ENCODE data around the gene KCNJ11. TPM values are rescaled to one million over a fixed set of nuclear protein-coding genes. Genes with fewer than 3 reads are reported as not detected.

KCNJ11 gene
- total and polyA plus RNA-seq, 2 of the 4 experiments (the other 2 are of a cell fraction) = not detected

- Histone ChIP-seq H3K9me1 (ENCODE audit: insufficient read depth, low read length) (no peaks in the 10 kb centered on the region), H3K79me1 (ENCODE audit: low read depth in 1 of 2, low read length in 2 of 2) (no peaks in the 10 kb centered on the region), H2BK20ac (ENCODE audit: low read depth, low read length) (no peak overlapping the region), H4K5ac (ENCODE audit: low read depth, low read length) (no peak overlapping the region), H3K27ac (ENCODE audit: insufficient read depth, low read length) (no peak overlapping the region), H2BK5ac (ENCODE audit: low read depth, low read length, poor library complexity, severe bottlenecking) (no peak overlapping the region), H2BK15ac (ENCODE audit: low read depth, low read length) (no peak overlapping the region), H3K56ac (ENCODE audit: extremely low read depth, insufficient read depth, low read length) (no peak overlapping the region), H3K36me3 (ENCODE audit: control insufficient read depth, insufficient read depth, low read length) (no peaks in the 10 kb centered on the region), H4K91ac (ENCODE audit: insufficient read depth, low read depth, low read length) (no peak overlapping the region), H3K4me3 (ENCODE audit: insufficient read depth, low read depth, low read length) (no peak overlapping the region), H3K9me3 (ENCODE audit: control insufficient read depth, insufficient read depth, low read length) (no peaks in the 10 kb centered on the region), H3K27me3 (ENCODE audit: control insufficient read depth, insufficient read depth, low read length) (peaks cover 14% of the 10 kb centered on the region; the same call in 1 of the 2 replicates), H3K4me1 (ENCODE audit: control insufficient read depth, insufficient read depth, low read length) (no peaks in the 10 kb centered on the region), H2BK120ac (ENCODE audit: low read depth, low read length) (no peak overlapping the region), H2AK5ac (ENCODE audit: low read depth, low read length) (no peak overlapping the region), H4K20me1 (ENCODE audit: insufficient read depth, low read length) (no peaks in the 10 kb centered on the region), H3K18ac (ENCODE audit: low read depth, low read length) (no peak overlapping the region), H4K8ac (ENCODE audit: low read depth in 2 of 2, low read length in 2 of 2) (no peak overlapping the region), H3K23ac (ENCODE audit: low read depth, low read length) (no peak overlapping the region), H3K14ac (replicated peaks; ENCODE audit: low read depth, low read length) (no peak overlapping the region), H3K4ac (ENCODE audit: low read depth, low read length) (no peak overlapping the region), H3K4me2 (ENCODE audit: low read depth, low read length) (no peak overlapping the region), H2AK9ac (replicated peaks; ENCODE audit: low read depth, low read length, poor library complexity) (no peak overlapping the region), H3K9ac (ENCODE audit: low read depth, low read length) (no peak overlapping the region), H2AFZ (replicated peaks; ENCODE audit: low read length, poor library complexity) (no peak overlapping the region)
- dilution Hi-C loops (cut with HindIII; ENCODE audit: low sequenced_read_pairs, unreplicated experiment) (no loop called here), intact Hi-C loops (cut with micrococcal nuclease) (no loop called here), in situ Hi-C loops (cut with MboI; ENCODE audit: low sequenced_read_pairs) (no loop called here)
- TF ChIP-seq USF2 (IDR thresholded peaks at IDR 0.05; ENCODE audit: low read depth, low read length) (no peak), RCOR1 (IDR thresholded peaks at IDR 0.05; ENCODE audit: insufficient replicate concordance, low read length) (no peak), ELK1 (IDR thresholded peaks at IDR 0.05; ENCODE audit: borderline replicate concordance, low read depth, low read length) (no peak), MAZ (IDR thresholded peaks at IDR 0.05; ENCODE audit: borderline replicate concordance, low read depth, low read length) (no peak), SMC3 (IDR thresholded peaks at IDR 0.05; ENCODE audit: low read depth, low read length) (no peak), CEBPB (IDR thresholded peaks at IDR 0.05; ENCODE audit: low read depth, low read length) (no peak), FOS (IDR thresholded peaks at IDR 0.05; ENCODE audit: low read depth, low read length) (no peak), RAD21 (IDR thresholded peaks at IDR 0.05; ENCODE audit: low read length) (no peak), NFE2L2 (IDR thresholded peaks at IDR 0.05; ENCODE audit: low read depth, low read length) (no peak), BHLHE40 (IDR thresholded peaks at IDR 0.05; ENCODE audit: low read depth, low read length) (no peak), CHD1 (IDR thresholded peaks at IDR 0.05; ENCODE audit: low read depth, low read length) (no peak), MAFK (IDR thresholded peaks at IDR 0.05; ENCODE audit: low read depth, low read length) (no peak), MXI1 (IDR thresholded peaks at IDR 0.05; ENCODE audit: borderline replicate concordance, low read depth, low read length) (no peak), RFX5 (IDR thresholded peaks at IDR 0.05; ENCODE audit: low read depth, low read length) (no peak), POLR2A (IDR thresholded peaks at IDR 0.05; ENCODE audit: low read depth, low read length) (no peak), CTCF (conservative IDR thresholded peaks at IDR 0.05; ENCODE audit: low read depth, low read length) (no peak)
- POLR2A ChIA-PET (ENCODE audit: unreplicated experiment) = no interaction called here
- no peak for ATAC-seq (ENCODE audit: low read depth)
- WGBS, 2 experiments (ENCODE audit: extremely low coverage in 2 of 2, insufficient read length in 1 of 2) = 86% methylated on average over 8 of the region's 20 CpGs; no CpG with 5 or more reads in 1 of the 2 experiments
- DNase-seq = no peak
- BruUV-seq (replicated peaks) = no TSS peak
- CTCF ChIA-PET = no interaction called here
Observed at GRCh38 chr11:17395554-17395961, 7.1 kb upstream of the KCNJ11 start.
